ENCODE results near the gene DRC3. TPM values are rescaled to one million over a fixed set of nuclear protein-coding genes. Genes with fewer than 3 reads are reported as not detected.
A peak's percentile ranks its signal among the peaks of the same experiment; 100 is the strongest.

The DRC3 gene
- polyA plus RNA-seq, 1 donor (not counting 4 experiments of a cell fraction or from before 2014, with no cell fraction given), result 0.69 TPM

DNA sequence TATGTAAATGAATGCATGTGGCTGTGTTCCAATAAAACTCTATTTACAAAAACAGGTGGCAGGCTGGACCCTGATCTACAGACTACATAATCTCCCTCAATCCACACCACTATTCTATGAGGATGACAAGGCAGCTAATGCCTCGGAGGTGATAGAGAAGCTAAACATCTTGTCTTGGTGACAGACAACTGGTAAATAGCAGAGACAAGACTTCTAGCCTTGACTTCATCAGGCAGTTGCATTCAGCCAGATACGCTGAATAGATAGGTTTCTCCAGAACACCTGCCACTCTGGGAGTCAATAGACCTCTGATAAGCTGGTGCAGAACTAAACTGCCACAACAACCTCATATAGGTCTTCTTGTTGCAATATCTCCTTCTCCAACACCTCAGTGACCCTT is 63.0 kb downstream of the DRC3 start:
- Histone ChIP-seq H3K4me1 (ENCODE audit: control insufficient read depth, extremely low read depth, insufficient read depth, low read length) (peaks cover 30% of the 10 kb centered on the region), H3K79me2 (ENCODE audit: control insufficient read depth, insufficient read depth, low read length) (peaks cover 62% of the 10 kb centered on the region), H3K27me3 (ENCODE audit: control insufficient read depth, extremely low read depth, insufficient read depth, low read length) (no peaks in the 10 kb centered on the region), H3K9me3 (ENCODE audit: control insufficient read depth, low read depth, low read length) (no peaks in the 10 kb centered on the region), H3K9me1 (ENCODE audit: control insufficient read depth, extremely low read depth, insufficient read depth, low read length) (no peaks in the 10 kb centered on the region), H3K4me3 (ENCODE audit: control insufficient read depth in 2 of 3, extremely low read depth in 1 of 3, insufficient read depth in 2 of 3, low read depth in 1 of 3, low read length in 3 of 3) (no peak overlapping the region), H3K4me2 (ENCODE audit: control insufficient read depth, extremely low read depth, insufficient read depth, low read depth, low read length) (no peak overlapping the region), H4K20me1 (ENCODE audit: control insufficient read depth, extremely low read depth, insufficient read depth, low read length) (no peaks in the 10 kb centered on the region), H2AFZ (ENCODE audit: control insufficient read depth, low read length) (no peak overlapping the region), H3K36me3 (ENCODE audit: control insufficient read depth in 2 of 2, extremely low read depth in 1 of 2, insufficient read depth in 2 of 2, low read length in 2 of 2) (no peaks in the 10 kb centered on the region), H3K9ac (ENCODE audit: control insufficient read depth, extremely low read depth, insufficient read depth, low read length) (no peak overlapping the region), H3K27ac (ENCODE audit: control insufficient read depth, insufficient read depth, low read length) (no peak overlapping the region)
- no peak for DNase-seq (ENCODE audit: low read depth, low spot score)
- no peak for TF ChIP-seq EZH2 (IDR thresholded peaks at IDR 0.05; ENCODE audit: low read length)
- TF ChIP-seq, protein P1, sequence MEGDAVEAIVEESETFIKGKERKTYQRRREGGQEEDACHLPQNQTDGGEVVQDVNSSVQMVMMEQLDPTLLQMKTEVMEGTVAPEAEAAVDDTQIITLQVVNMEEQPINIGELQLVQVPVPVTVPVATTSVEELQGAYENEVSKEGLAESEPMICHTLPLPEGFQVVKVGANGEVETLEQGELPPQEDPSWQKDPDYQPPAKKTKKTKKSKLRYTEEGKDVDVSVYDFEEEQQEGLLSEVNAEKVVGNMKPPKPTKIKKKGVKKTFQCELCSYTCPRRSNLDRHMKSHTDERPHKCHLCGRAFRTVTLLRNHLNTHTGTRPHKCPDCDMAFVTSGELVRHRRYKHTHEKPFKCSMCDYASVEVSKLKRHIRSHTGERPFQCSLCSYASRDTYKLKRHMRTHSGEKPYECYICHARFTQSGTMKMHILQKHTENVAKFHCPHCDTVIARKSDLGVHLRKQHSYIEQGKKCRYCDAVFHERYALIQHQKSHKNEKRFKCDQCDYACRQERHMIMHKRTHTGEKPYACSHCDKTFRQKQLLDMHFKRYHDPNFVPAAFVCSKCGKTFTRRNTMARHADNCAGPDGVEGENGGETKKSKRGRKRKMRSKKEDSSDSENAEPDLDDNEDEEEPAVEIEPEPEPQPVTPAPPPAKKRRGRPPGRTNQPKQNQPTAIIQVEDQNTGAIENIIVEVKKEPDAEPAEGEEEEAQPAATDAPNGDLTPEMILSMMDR (optimal IDR thresholded peaks at IDR 0.05 in 1 of 3, IDR thresholded peaks at IDR 0.05 in 1 of 3, conservative IDR thresholded peaks at IDR 0.05 in 1 of 3; ENCODE audit: extremely low read depth in 1 of 3, insufficient read depth in 2 of 3, low read length in 3 of 3), result no peak
- FAIRE-seq, result no peak
- dilution Hi-C loops (cut with MboI; ENCODE audit: extremely low pct_ligation_motif_present, low sequenced_read_pairs), result no loop called here

DNA sequence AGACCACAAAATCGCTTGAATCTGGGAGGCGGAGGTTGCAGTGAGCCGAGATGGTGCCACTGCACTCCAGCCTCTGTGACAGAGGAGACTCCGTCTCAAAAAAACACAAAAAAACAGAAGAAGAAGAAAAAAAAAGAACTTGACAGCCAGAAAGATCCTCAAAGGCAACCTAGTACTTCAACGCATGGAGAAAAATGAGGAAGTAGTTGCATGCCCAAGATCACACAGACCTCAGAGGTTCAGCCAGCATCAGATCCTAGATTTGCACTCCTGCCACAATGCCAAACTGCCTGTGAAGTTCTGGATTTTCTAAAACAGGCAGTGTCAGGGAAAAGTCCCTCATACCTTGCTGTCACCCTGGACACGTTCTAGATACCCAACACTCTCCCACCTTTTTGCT is 64.8 kb downstream of the DRC3 start:
- Histone ChIP-seq H3K36me3 (ENCODE audit: control insufficient read depth in 2 of 2, extremely low read depth in 1 of 2, insufficient read depth in 2 of 2, low read length in 2 of 2) (no peaks in the 10 kb centered on the region), H3K4me2 (ENCODE audit: control insufficient read depth, extremely low read depth, insufficient read depth, low read depth, low read length) (peak overlapping the region; percentile 74), H3K9me1 (ENCODE audit: control insufficient read depth, extremely low read depth, insufficient read depth, low read length) (no peaks in the 10 kb centered on the region), H3K9me3 (ENCODE audit: control insufficient read depth, low read depth, low read length) (no peaks in the 10 kb centered on the region), H3K9ac (ENCODE audit: control insufficient read depth, extremely low read depth, insufficient read depth, low read length) (no peak overlapping the region), H3K4me3 (ENCODE audit: control insufficient read depth in 2 of 3, extremely low read depth in 1 of 3, insufficient read depth in 2 of 3, low read depth in 1 of 3, low read length in 3 of 3) (peak overlapping the region in 2 of 3 experiments; percentile 78 to 89), H3K27me3 (ENCODE audit: control insufficient read depth, extremely low read depth, insufficient read depth, low read length) (no peaks in the 10 kb centered on the region), H3K4me1 (ENCODE audit: control insufficient read depth, extremely low read depth, insufficient read depth, low read length) (peaks cover 40% of the 10 kb centered on the region), H4K20me1 (ENCODE audit: control insufficient read depth, extremely low read depth, insufficient read depth, low read length) (no peaks in the 10 kb centered on the region), H3K27ac (ENCODE audit: control insufficient read depth, insufficient read depth, low read length) (no peak overlapping the region), H3K79me2 (ENCODE audit: control insufficient read depth, insufficient read depth, low read length) (peaks cover 73% of the 10 kb centered on the region), H2AFZ (ENCODE audit: control insufficient read depth, low read length) (no peak overlapping the region)
- dilution Hi-C loops (cut with MboI; ENCODE audit: extremely low pct_ligation_motif_present, low sequenced_read_pairs), result no loop called here
- no peak for FAIRE-seq
- DNase-seq (ENCODE audit: low read depth, low spot score), result no peak
- no peak for TF ChIP-seq EZH2 (IDR thresholded peaks at IDR 0.05; ENCODE audit: low read length)
- TF ChIP-seq, protein P1 (optimal IDR thresholded peaks at IDR 0.05 in 1 of 3, IDR thresholded peaks at IDR 0.05 in 1 of 3, conservative IDR thresholded peaks at IDR 0.05 in 1 of 3; ENCODE audit: extremely low read depth in 1 of 3, insufficient read depth in 2 of 3, low read length in 3 of 3), result no peak
